Measurements from ENCODE around the gene EYA3. TPM values are rescaled to one million over a fixed set of nuclear protein-coding genes. Genes with fewer than 3 reads are reported as not detected.

Gene EYA3
- total and polyA plus RNA-seq, 2 of the 4 experiments (the other 2 are of a cell fraction): 9.1 to 17.6 TPM

DNA sequence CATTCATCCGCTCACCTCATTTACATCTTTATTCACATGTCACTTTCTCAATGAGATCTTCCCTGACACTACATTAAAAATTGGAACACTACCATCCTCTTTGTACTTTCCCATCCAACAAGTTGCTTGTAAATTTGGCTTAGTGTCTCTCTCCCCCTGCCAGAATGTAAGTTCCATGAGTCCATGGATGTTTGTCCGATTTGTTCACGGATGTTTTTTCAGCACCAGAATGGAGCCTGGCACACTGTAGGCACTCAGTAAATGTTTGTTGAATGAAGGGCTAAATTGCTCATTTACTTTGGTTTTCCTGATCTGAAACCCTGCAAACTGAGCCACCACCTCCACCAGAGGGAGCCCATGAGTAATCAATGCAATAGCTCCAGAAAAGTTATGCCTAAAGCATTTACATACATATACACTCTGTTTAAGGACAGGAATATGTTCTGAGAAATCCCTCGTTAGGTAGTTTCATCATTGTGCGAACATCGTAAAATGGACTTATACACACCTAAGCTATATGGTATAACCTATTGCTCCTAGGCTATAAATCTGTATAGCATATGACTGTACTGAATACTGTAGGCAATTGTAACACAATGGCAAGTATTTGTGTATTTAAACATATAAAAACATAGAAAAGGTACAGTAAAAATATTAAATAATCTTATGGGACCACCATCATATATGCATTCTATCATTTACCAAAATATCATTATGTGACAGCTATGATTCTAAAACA is 2.8 kb upstream of the EYA3 start:
- in situ Hi-C loops (cut with MboI; ENCODE audit: low sequenced_read_pairs): loop anchor here (5.0 kb wide), 1 partner anchor 116 kb away; no protein-coding TSS in a partner anchor
- intact Hi-C loops (cut with micrococcal nuclease): loop anchor here (1.0 kb wide), 1 partner anchor 118 kb away; no protein-coding TSS in a partner anchor
- Histone ChIP-seq H3K56ac (ENCODE audit: extremely low read depth, insufficient read depth, low read length) (no peak overlapping the region), H3K79me1 (ENCODE audit: low read depth in 1 of 2, low read length in 2 of 2) (peaks cover 3 to 17% of the 10 kb centered on the region in 2 experiments; a peak in 3 of 4 replicates), H3K4me3 (ENCODE audit: insufficient read depth, low read depth, low read length) (no peak overlapping the region), H3K4me1 (ENCODE audit: control insufficient read depth, insufficient read depth, low read length) (no peaks in the 10 kb centered on the region; the same call in 1 of the 2 replicates), H2BK120ac (ENCODE audit: low read depth, low read length) (peak overlapping the region; percentile 61; the same call in 1 of the 2 replicates), H4K20me1 (ENCODE audit: insufficient read depth, low read length) (peaks cover 4% of the 10 kb centered on the region; the same call in 1 of the 2 replicates), H3K9ac (ENCODE audit: low read depth, low read length) (peak overlapping the region; percentile 58; the same call in 1 of the 2 replicates), H2AFZ (replicated peaks; ENCODE audit: low read length, poor library complexity) (peak overlapping the region; percentile 71), H2AK9ac (replicated peaks; ENCODE audit: low read depth, low read length, poor library complexity) (no peak overlapping the region), H2BK20ac (ENCODE audit: low read depth, low read length) (peak overlapping the region; percentile 63; the same call in 1 of the 2 replicates), H4K8ac (ENCODE audit: low read depth in 2 of 2, low read length in 2 of 2) (peak overlapping the region; percentile 17 to 81; a peak in 2 of 4 replicates), H4K5ac (ENCODE audit: low read depth, low read length) (no peak overlapping the region), H3K18ac (ENCODE audit: low read depth, low read length) (no peak overlapping the region), H3K4me2 (ENCODE audit: low read depth, low read length) (no peak overlapping the region), H3K36me3 (ENCODE audit: control insufficient read depth, insufficient read depth, low read length) (no peaks in the 10 kb centered on the region), H2AK5ac (ENCODE audit: low read depth, low read length) (no peak overlapping the region), H3K23ac (ENCODE audit: low read depth, low read length) (no peak overlapping the region; the same call in 1 of the 2 replicates), H3K27me3 (ENCODE audit: control insufficient read depth, insufficient read depth, low read length) (no peaks in the 10 kb centered on the region), H3K14ac (replicated peaks; ENCODE audit: low read depth, low read length) (no peak overlapping the region), H3K27ac (ENCODE audit: insufficient read depth, low read length) (peak overlapping the region; percentile 39; the same call in 1 of the 2 replicates), H3K4ac (ENCODE audit: low read depth, low read length) (peak overlapping the region; percentile 68; the same call in 1 of the 2 replicates), H4K91ac (ENCODE audit: insufficient read depth, low read depth, low read length) (peak overlapping the region; percentile 69), H3K9me1 (ENCODE audit: insufficient read depth, low read length) (peaks cover 4% of the 10 kb centered on the region; the same call in 1 of the 2 replicates), H2BK15ac (ENCODE audit: low read depth, low read length) (peak overlapping the region; percentile 62; the same call in 1 of the 3 replicates), H3K9me3 (ENCODE audit: control insufficient read depth, insufficient read depth, low read length) (no peaks in the 10 kb centered on the region), H2BK5ac (ENCODE audit: low read depth, low read length, poor library complexity, severe bottlenecking) (no peak overlapping the region)
- ChIA-PET CTCF (interaction anchor here (0.7 to 2.3 kb wide), 9 partner anchors 11 to 233 kb away, joined by 3 to 32 read pairs (median 5); no protein-coding TSS in a partner anchor), POLR2A (ENCODE audit: unreplicated experiment) (no interaction called here)
- dilution Hi-C loops (cut with HindIII; ENCODE audit: low sequenced_read_pairs, unreplicated experiment): no loop called here
- BruUV-seq (replicated peaks): no TSS peak
- ATAC-seq (ENCODE audit: low read depth): peak; percentile 31; the same call in 1 of the 2 replicates
- WGBS, 2 experiments (ENCODE audit: extremely low coverage in 2 of 2, insufficient read length in 1 of 2): 67% methylated on average over 1 of the region's 6 CpGs; no CpG with 5 or more reads in 1 of the 2 experiments
- DNase-seq: peak; percentile 72
- TF ChIP-seq CEBPB (IDR thresholded peaks at IDR 0.05; ENCODE audit: low read depth, low read length) (0 out of 2 replicates have a peak, but pooled peaks have one; percentile 38), RAD21 (IDR thresholded peaks at IDR 0.05; ENCODE audit: low read length) (peak; percentile 95), POLR2A (IDR thresholded peaks at IDR 0.05; ENCODE audit: low read depth, low read length) (no peak), RCOR1 (IDR thresholded peaks at IDR 0.05; ENCODE audit: insufficient replicate concordance, low read length) (no peak), CTCF (conservative IDR thresholded peaks at IDR 0.05; ENCODE audit: low read depth, low read length) (peak; percentile 92), NFE2L2 (IDR thresholded peaks at IDR 0.05; ENCODE audit: low read depth, low read length) (no peak), RFX5 (IDR thresholded peaks at IDR 0.05; ENCODE audit: low read depth, low read length) (no peak), CHD1 (IDR thresholded peaks at IDR 0.05; ENCODE audit: low read depth, low read length) (no peak), BHLHE40 (IDR thresholded peaks at IDR 0.05; ENCODE audit: low read depth, low read length) (no peak), FOS (IDR thresholded peaks at IDR 0.05; ENCODE audit: low read depth, low read length) (no peak), MAFK (IDR thresholded peaks at IDR 0.05; ENCODE audit: low read depth, low read length) (no peak), USF2 (IDR thresholded peaks at IDR 0.05; ENCODE audit: low read depth, low read length) (no peak), MXI1 (IDR thresholded peaks at IDR 0.05; ENCODE audit: borderline replicate concordance, low read depth, low read length) (no peak), MAZ (IDR thresholded peaks at IDR 0.05; ENCODE audit: borderline replicate concordance, low read depth, low read length) (no peak), SMC3 (IDR thresholded peaks at IDR 0.05; ENCODE audit: low read depth, low read length) (peak; percentile 99)

Data from IMR-90 (cell line).